ENCODE measurements around the gene POMP. TPM values are rescaled to one million over a fixed set of nuclear protein-coding genes. Genes with fewer than 3 reads are reported as not detected.

Gene POMP
- polyA plus RNA-seq, 3 donors, result 31.3 to 153 (median 145) TPM

- H3K9me3 ChIP-seq (replicated peaks in 1 of 2; ENCODE audit: control insufficient read depth in 1 of 2, insufficient read depth in 1 of 2, low read length in 2 of 2), result no peaks in the 10 kb centered on the region
- Mint-ChIP-seq H3K4me1 (peaks cover 18% of the 10 kb centered on the region), H3K4me3 (no peak overlapping the region), H3K27ac (peak overlapping the region in 3 of 7 donors; percentile 30 to 57 (median 31)), H3K27me3 (ENCODE audit: low read depth in 3 of 3) (no peaks in the 10 kb centered on the region), H3K36me3 (peaks cover 22 to 35% of the 10 kb centered on the region in 2 donors), H3K9me3 (peaks cover 0 to 3% (median 0%) of the 10 kb centered on the region in 7 donors)
- TF ChIP-seq, protein P1, sequence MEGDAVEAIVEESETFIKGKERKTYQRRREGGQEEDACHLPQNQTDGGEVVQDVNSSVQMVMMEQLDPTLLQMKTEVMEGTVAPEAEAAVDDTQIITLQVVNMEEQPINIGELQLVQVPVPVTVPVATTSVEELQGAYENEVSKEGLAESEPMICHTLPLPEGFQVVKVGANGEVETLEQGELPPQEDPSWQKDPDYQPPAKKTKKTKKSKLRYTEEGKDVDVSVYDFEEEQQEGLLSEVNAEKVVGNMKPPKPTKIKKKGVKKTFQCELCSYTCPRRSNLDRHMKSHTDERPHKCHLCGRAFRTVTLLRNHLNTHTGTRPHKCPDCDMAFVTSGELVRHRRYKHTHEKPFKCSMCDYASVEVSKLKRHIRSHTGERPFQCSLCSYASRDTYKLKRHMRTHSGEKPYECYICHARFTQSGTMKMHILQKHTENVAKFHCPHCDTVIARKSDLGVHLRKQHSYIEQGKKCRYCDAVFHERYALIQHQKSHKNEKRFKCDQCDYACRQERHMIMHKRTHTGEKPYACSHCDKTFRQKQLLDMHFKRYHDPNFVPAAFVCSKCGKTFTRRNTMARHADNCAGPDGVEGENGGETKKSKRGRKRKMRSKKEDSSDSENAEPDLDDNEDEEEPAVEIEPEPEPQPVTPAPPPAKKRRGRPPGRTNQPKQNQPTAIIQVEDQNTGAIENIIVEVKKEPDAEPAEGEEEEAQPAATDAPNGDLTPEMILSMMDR (IDR thresholded peaks at IDR 0.05), result no peak
- H3K9ac ChIP-seq (ENCODE audit: insufficient read depth, low read length, poor library complexity, severe bottlenecking), result no peak overlapping the region
- H3K27ac ChIP-seq (ENCODE audit: low read depth in 1 of 2, low read length in 2 of 2), result no peak overlapping the region
- intact Hi-C loops (cut with micrococcal nuclease), result loop anchor here in 1 of 2 donors (10.0 kb wide), 1 partner anchor 55 kb away; the partner anchor contains the start of gene POMP
- no peak overlapping the region for H3K4me2 ChIP-seq (replicated peaks; ENCODE audit: extremely low read depth, low read length, poor library complexity, severe bottlenecking)
- no peaks in the 10 kb centered on the region for H3K27me3 ChIP-seq (ENCODE audit: control insufficient read depth in 2 of 2, insufficient read depth in 2 of 2, low read length in 2 of 2)
- H3K36me3 ChIP-seq (replicated peaks in 1 of 2; ENCODE audit: control insufficient read depth in 1 of 2, insufficient read depth in 2 of 2, low read length in 2 of 2), result peaks cover 7 to 32% of the 10 kb centered on the region in 2 donors
- WGBS (ENCODE audit: insufficient coverage), result no CpG with 5 or more reads among the region's 4 CpGs
- H3K79me2 ChIP-seq (ENCODE audit: insufficient read depth, low read length), result no peaks in the 10 kb centered on the region
- no peak overlapping the region for H2AFZ ChIP-seq (ENCODE audit: insufficient read depth, low read depth, low read length, poor library complexity, severe bottlenecking)
- peaks cover 15 to 20% of the 10 kb centered on the region in 2 donors for H3K4me1 ChIP-seq (ENCODE audit: control insufficient read depth in 1 of 2, insufficient read depth in 2 of 2, low read length in 2 of 2)
- no peak for DNase-seq
- H3K4me3 ChIP-seq (replicated peaks in 1 of 3; ENCODE audit: low read depth in 2 of 3, low read length in 3 of 3), result no peak overlapping the region
- no peaks in the 10 kb centered on the region for H4K20me1 ChIP-seq (ENCODE audit: insufficient read depth, low read length)
These were observed 51.2 kb downstream of the POMP start for GRCh38 chr13:28710161-28710560.

DNA sequence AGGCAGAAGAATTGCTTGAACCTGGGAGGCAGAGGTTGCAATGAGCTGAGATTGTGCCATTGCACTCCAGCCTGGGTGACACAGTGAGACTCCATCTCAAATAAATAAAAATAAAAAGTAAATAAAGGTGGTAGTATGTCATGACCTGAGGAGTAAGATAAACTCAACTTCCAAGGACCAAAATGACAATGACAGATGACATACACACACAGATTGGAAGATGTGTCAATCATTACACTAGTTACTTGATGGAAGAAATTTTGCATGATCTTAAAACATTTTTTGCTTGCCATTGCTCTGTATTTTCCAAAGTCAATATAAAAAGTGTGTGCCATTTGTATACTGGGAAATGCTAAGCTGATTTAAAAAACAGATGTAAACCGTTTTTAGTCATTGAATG lies 55.7 kb downstream of the POMP start:
- H3K4me1 ChIP-seq (ENCODE audit: control insufficient read depth in 1 of 2, insufficient read depth in 2 of 2, low read length in 2 of 2), result peaks cover 24 to 27% of the 10 kb centered on the region in 2 donors
- Mint-ChIP-seq H3K27ac (no peak overlapping the region), H3K27me3 (ENCODE audit: low read depth in 3 of 3) (peaks cover 0 to 3% (median 0%) of the 10 kb centered on the region in 3 donors), H3K36me3 (peaks cover 33 to 35% of the 10 kb centered on the region in 2 donors), H3K4me3 (no peak overlapping the region), H3K4me1 (peaks cover 27% of the 10 kb centered on the region), H3K9me3 (peaks cover 0 to under 1% (median 0%) of the 10 kb centered on the region in 7 donors)
- H3K4me3 ChIP-seq (replicated peaks in 1 of 3; ENCODE audit: low read depth in 2 of 3, low read length in 3 of 3), result no peak overlapping the region
- H3K27ac ChIP-seq (ENCODE audit: low read depth in 1 of 2, low read length in 2 of 2), result no peak overlapping the region
- TF ChIP-seq, protein P1 (IDR thresholded peaks at IDR 0.05), result no peak
- no peak for DNase-seq
- H3K79me2 ChIP-seq (ENCODE audit: insufficient read depth, low read length), result peaks cover 6% of the 10 kb centered on the region
- no peaks in the 10 kb centered on the region for H3K27me3 ChIP-seq (ENCODE audit: control insufficient read depth in 2 of 2, insufficient read depth in 2 of 2, low read length in 2 of 2)
- H3K4me2 ChIP-seq (replicated peaks; ENCODE audit: extremely low read depth, low read length, poor library complexity, severe bottlenecking), result no peak overlapping the region
- H3K36me3 ChIP-seq (replicated peaks in 1 of 2; ENCODE audit: control insufficient read depth in 1 of 2, insufficient read depth in 2 of 2, low read length in 2 of 2), result peaks cover 7 to 29% of the 10 kb centered on the region in 2 donors
- H3K9me3 ChIP-seq (replicated peaks in 1 of 2; ENCODE audit: control insufficient read depth in 1 of 2, insufficient read depth in 1 of 2, low read length in 2 of 2), result no peaks in the 10 kb centered on the region
- intact Hi-C loops (cut with micrococcal nuclease), result loop anchor here in 1 of 2 donors (5.0 to 10.0 kb wide), 2 partner anchors 42 to 60 kb away; partner anchors contain the start of gene POMP
- H3K9ac ChIP-seq (ENCODE audit: insufficient read depth, low read length, poor library complexity, severe bottlenecking), result no peak overlapping the region
- no peak overlapping the region for H2AFZ ChIP-seq (ENCODE audit: insufficient read depth, low read depth, low read length, poor library complexity, severe bottlenecking)
- no peaks in the 10 kb centered on the region for H4K20me1 ChIP-seq (ENCODE audit: insufficient read depth, low read length)
- 80% methylated on average over 1 of the region's 1 CpG for WGBS (ENCODE audit: insufficient coverage)
